Endothelial cell of umbilical vein (primary cell): Measurements from ENCODE around the gene POSTN. TPM values are rescaled to one million over a fixed set of nuclear protein-coding genes. Genes with fewer than 3 reads are reported as not detected.

ENCODE experiments used
- BruUV-seq: library from RNA; stranded (reverse); fragments of 400-500 nt; replicated peaks from 2 replicates; lab custom pipeline; 2021; lab: Mats Ljungman, UMichigan
- CTCF ChIA-PET: fragments of 300-600, 350-600 bp; sonication (Branson Sonifier 250); formaldehyde crosslinking; loops from one replicate; lab custom pipeline; 2021; ENCODE audit warnings: antibody characterized with exemption, inconsistent platforms; lab: Charles Lee
- POLR2A ChIA-PET: fragments of 300-600, 350-600 bp; sonication (Branson Sonifier 250); formaldehyde crosslinking; loops from one replicate; lab custom pipeline; 2021; ENCODE audit warnings: antibody characterized with exemption, inconsistent platforms; lab: Charles Lee
- DNase-seq: peaks from one replicate; pipeline ENCODE4 v3.0.0-alpha.2; 2011; ENCODE audit warnings: low read depth, low spot score
- FAIRE-seq: peaks from 2 replicates; lab custom pipeline; 2011; peaks lifted over from hg19 to GRCh38; lab: Jason Lieb, UNC
- H2AFZ ChIP-seq: 2 replicates; pipeline ENCODE4 v1.6.0; 2012; ENCODE audit warnings: low read depth, low read length, control low read depth, inconsistent platforms
- H3K27ac ChIP-seq: 2 replicates; pipeline ENCODE4 v1.5.1; 2011; ENCODE audit warnings: low read depth, mild to moderate bottlenecking, control low read depth, low read length, moderate library complexity; ENCODE audit not compliant: insufficient read depth
- H3K27me3 ChIP-seq, 2 experiments: 2 replicates each; pipeline versions ENCODE4 v1.6.0 to v1.6.1; 2011; ENCODE audit warnings: low read length in 2 of 2, mixed read lengths in 1 of 2; ENCODE audit not compliant: control insufficient read depth in 2 of 2, insufficient read depth in 2 of 2
- H3K36me3 ChIP-seq, 2 experiments: 2 replicates in 1 of 2; 3 replicates in 1 of 2; pipeline ENCODE4 v1.5.1; 2011; ENCODE audit warnings: low read length in 2 of 2, mild to moderate bottlenecking in 1 of 2, moderate library complexity in 1 of 2; ENCODE audit not compliant: control insufficient read depth in 2 of 2, insufficient read depth in 2 of 2; ENCODE audit errors: extremely low read depth in 1 of 2
- H3K4me1 ChIP-seq: 3 replicates; pipeline ENCODE4 v1.5.1; 2011; ENCODE audit warnings: mild to moderate bottlenecking, low read length; ENCODE audit not compliant: control insufficient read depth, insufficient read depth; ENCODE audit errors: extremely low read depth
- H3K4me2 ChIP-seq: 2 replicates; pipeline ENCODE4 v1.6.1; 2011; ENCODE audit warnings: low read length, control low read depth, mixed read lengths; ENCODE audit not compliant: insufficient read depth
- H3K4me3 ChIP-seq, 3 experiments: fragments of 200-600 bp in 1 of 3; sonication (generic), shearing (Covaris generic) in 1 of 3; replicated peaks in 1 of 3; 2 replicates each; pipeline ENCODE4 v1.5.1; 2011 to 2016; ENCODE audit warnings: control low read depth in 3 of 3, low read length in 3 of 3, mild to moderate bottlenecking in 2 of 3, inconsistent platforms in 1 of 3, low read depth in 1 of 3, moderate library complexity in 1 of 3; ENCODE audit not compliant: insufficient read depth in 1 of 3
- H3K79me2 ChIP-seq: 2 replicates; pipeline ENCODE4 v1.6.0; 2012; ENCODE audit warnings: low read length, inconsistent platforms; ENCODE audit not compliant: control insufficient read depth, insufficient read depth
- H3K9ac ChIP-seq: replicated peaks from 2 replicates; pipeline ENCODE3; 2011; ENCODE audit warnings: low read length, control low read depth; ENCODE audit not compliant: insufficient read depth; ENCODE audit errors: extremely low read depth
- H3K9me1 ChIP-seq: replicated peaks from 3 replicates; pipeline ENCODE4 v1.6.0; 2011; ENCODE audit warnings: mild to moderate bottlenecking, low read length; ENCODE audit not compliant: control insufficient read depth, insufficient read depth; ENCODE audit errors: extremely low read depth
- H3K9me3 ChIP-seq: replicated peaks from 2 replicates; pipeline ENCODE4 v1.5.1; 2012; ENCODE audit warnings: low read length, inconsistent platforms; ENCODE audit not compliant: control insufficient read depth, insufficient read depth
- H4K20me1 ChIP-seq: replicated peaks from 2 replicates; pipeline ENCODE3; 2011; ENCODE audit warnings: mild to moderate bottlenecking, low read length; ENCODE audit not compliant: control insufficient read depth, insufficient read depth; ENCODE audit errors: extremely low read depth
- CTCF ChIP-seq, 2 donors: IDR thresholded peaks; 1 replicate in 1 of 2; 2 replicates in 1 of 2; pipeline ENCODE4 v1.5.1; 2011; ENCODE audit warnings: low read length in 2 of 2, mild to moderate bottlenecking in 2 of 2, moderate library complexity in 2 of 2, control low read depth in 1 of 2, inconsistent platforms in 1 of 2, low read depth in 1 of 2; ENCODE audit not compliant: insufficient read depth in 1 of 2; ENCODE audit errors: extremely low read depth in 1 of 2
- EZH2 ChIP-seq: IDR thresholded peaks from 2 replicates; pipeline ENCODE4 v1.6.1; 2012; ENCODE audit warnings: borderline replicate concordance, low read depth, mild to moderate bottlenecking, moderate library complexity, low read length, inconsistent platforms; ENCODE audit not compliant: severe bottlenecking
- FOS ChIP-seq: IDR thresholded peaks from 2 replicates; pipeline ENCODE4 v1.6.1; 2011; ENCODE audit warnings: mild to moderate bottlenecking, low read length, moderate library complexity, borderline replicate concordance; ENCODE audit not compliant: insufficient read depth
- GATA2 ChIP-seq: IDR thresholded peaks from 2 replicates; pipeline ENCODE4 v1.7.0; 2011; ENCODE audit warnings: low read depth, mild to moderate bottlenecking, moderate library complexity, mixed read lengths, low read length; ENCODE audit not compliant: insufficient read length, insufficient read depth
- JUN ChIP-seq: IDR thresholded peaks from 2 replicates; pipeline ENCODE4 v1.6.1; 2011; ENCODE audit warnings: borderline replicate concordance, low read depth; ENCODE audit not compliant: insufficient read length, insufficient read depth
- MAX ChIP-seq: IDR thresholded peaks from 2 replicates; pipeline ENCODE4 v1.6.1; 2011; ENCODE audit not compliant: insufficient read depth, insufficient read length
- MYC ChIP-seq: IDR thresholded peaks from one replicate; pipeline ENCODE4 v1.6.1; 2011; ENCODE audit warnings: mild to moderate bottlenecking, low read depth, low read length
- POLR2A ChIP-seq: IDR thresholded peaks from 2 replicates; pipeline ENCODE4 v1.6.1; 2012; ENCODE audit warnings: low read depth, mild to moderate bottlenecking, control low read depth, low read length
- POLR2AphosphoS5 ChIP-seq: IDR thresholded peaks from 2 replicates; pipeline ENCODE4 v1.6.1; 2012; ENCODE audit warnings: low read depth, mild to moderate bottlenecking, control low read depth, low read length, moderate library complexity; ENCODE audit not compliant: insufficient read depth
- dilution Hi-C: fragments of 300-500 bp; cut with MboI; formaldehyde crosslinking; loops from one replicate; pipeline ENCODE4 v1.15.0; 2019; ENCODE audit warnings: low sequenced_read_pairs; ENCODE audit not compliant: extremely low pct_ligation_motif_present
- intact Hi-C: fragments of 100-400 bp; cut with micrococcal nuclease; formaldehyde crosslinking; loops from one replicate; pipeline ENCODE4 v1.10.0; 2022
- polyA plus RNA-seq, 4 experiments: library from polyadenylated mRNA; depleted of rRNA in 3 of 4; stranded (reverse) in 3 of 4; unstranded in 1 of 4; fragments of >200 nt; gene quantifications; 2 replicates each; pipeline versions ENCODE4 v1.2.1 to v1.2.3, GENCODE V29; 2011 to 2012; ENCODE audit warnings: missing spikeins in 1 of 4
- total RNA-seq: library from RNA; stranded (reverse); gene quantifications from 2 replicates; pipeline ENCODE4 v1.2.3, GENCODE V29; 2021

The POSTN gene
- total and polyA plus RNA-seq, 2 donors (not counting 3 experiments of a cell fraction or from before 2014, with no cell fraction given): 0.29 to 0.41 TPM

GRCh38 chr13:37618554-37618953 is 20.0 kb upstream of the POSTN start:
- H2AFZ ChIP-seq: no peak overlapping the region
- H3K36me3 ChIP-seq: no peaks in the 10 kb centered on the region
- intact Hi-C loops: no loop called here
- TF ChIP-seq FOS (no peak), CTCF (IDR thresholded peaks at IDR 0.05; ENCODE audit: extremely low read depth in 1 of 2, insufficient read depth in 1 of 2, low read depth in 1 of 2, low read length in 2 of 2) (no peak), MYC (no peak), GATA2 (no peak), EZH2 (no peak), POLR2A (no peak), POLR2AphosphoS5 (no peak), JUN (no peak), MAX (no peak)
- FAIRE-seq (no peak), DNase-seq (peak; percentile 14)
- H3K4me3 ChIP-seq: no peak overlapping the region
- dilution Hi-C loops: no loop called here
- H3K4me2 ChIP-seq: no peak overlapping the region
- H3K9me1 ChIP-seq: no peaks in the 10 kb centered on the region
- no peaks in the 10 kb centered on the region for H4K20me1 ChIP-seq
- no peaks in the 10 kb centered on the region for H3K79me2 ChIP-seq
- ChIA-PET POLR2A (no interaction called here), CTCF (interaction anchor here (0.9 to 1.8 kb wide), 3 partner anchors 13 to 97 kb away, joined by 3 to 4 read pairs (median 3); no protein-coding TSS in a partner anchor)
- BruUV-seq: no TSS peak
- peaks cover 8% of the 10 kb centered on the region for H3K4me1 ChIP-seq
- peak overlapping the region; percentile 9 for H3K9ac ChIP-seq
- H3K27me3 ChIP-seq: no peaks in the 10 kb centered on the region
- H3K27ac ChIP-seq: no peak overlapping the region
- no peaks in the 10 kb centered on the region for H3K9me3 ChIP-seq
